Mucosa of descending colon (tissue), 3 donors: Measurements from ENCODE around the gene ATP13A1. TPM values are rescaled to one million over a fixed set of nuclear protein-coding genes. Genes with fewer than 3 reads are reported as not detected.
A peak's percentile ranks its signal among the peaks of the same experiment; 100 is the strongest.

Experiments used
- ATAC-seq: fragments of 200-7000 bp; cut with Tn5 transposase; one replicate; pipeline ENCODE4 v1.9.1; 2020; ENCODE audit warnings: mild to moderate bottlenecking, moderate library complexity
- DNase-seq, 3 donors: peaks; one replicate each; pipeline ENCODE4 v3.0.0-alpha.2; 2020
- H3K36me3 ChIP-seq: fragments of 200-600 bp; one replicate; pipeline ENCODE4 v1.8.0; 2021; ENCODE audit warnings: low read depth, mild to moderate bottlenecking
- H3K4me1 ChIP-seq: fragments of 200-600 bp; one replicate; pipeline ENCODE4 v1.8.0; 2021; ENCODE audit warnings: low read depth, mild to moderate bottlenecking
- H3K4me3 ChIP-seq: fragments of 200-600 bp; one replicate; pipeline ENCODE4 v1.8.0; 2021; ENCODE audit warnings: mild to moderate bottlenecking
- H3K9me3 ChIP-seq: fragments of 200-600 bp; one replicate; pipeline ENCODE4 v1.8.0; 2021; ENCODE audit warnings: mild to moderate bottlenecking
- CTCF ChIP-seq: fragments of 200-600 bp; IDR thresholded peaks from one replicate; pipeline ENCODE4 v1.8.0; 2022; ENCODE audit warnings: antibody characterized with exemption, mild to moderate bottlenecking
- intact Hi-C, 2 donors: fragments of 100-400 bp; cut with DNase I in 1 of 2; cut with micrococcal nuclease in 1 of 2; formaldehyde crosslinking; loops; one replicate each; pipeline versions ENCODE4 v1.11.0 to v1.11.1; 2022; cut with DNase I, micrococcal nuclease
- total RNA-seq, 3 donors: library from RNA; stranded (reverse); fragmentation: NEBNext Ultra II Directional in 2 of 3; extraction: Animal tissue kit (Norgen Biotek cat#: 25700) in 2 of 3; gene quantifications; one replicate each; pipeline versions ENCODE4 v1.2.1 to v1.2.4, GENCODE V29; 2021 to 2023
- donor health status: DM: no; HTN: no; CAD: no; lungs with moderate emphysema.
- donor health status: DM: no; HTN: no; CAD: no.
- donor health status: DM: no; HTN: yes; CAD: no.

Gene ATP13A1
- total RNA-seq, 3 donors from 2014 or later = 56.1 to 71.9 (median 58.1) TPM

GRCh38 chr19:19644054-19644388 lies 19.5 kb downstream of the ATP13A1 start:
- intact Hi-C loops = loop anchor here (5.0 kb wide), 1 partner anchor 112 kb away; no protein-coding TSS in a partner anchor
- H3K36me3 ChIP-seq = no peaks in the 10 kb centered on the region
- no peak for ATAC-seq

GRCh38 chr19:19643158-19644053 lies 20.1 kb downstream of the ATP13A1 start, which contains the start of gene GMIP:
GMIP (minus strand) TSS chr19:19643657; CDS start chr19:19643529, 128 bp downstream.
- peak within 1 kb of the TSS; percentile 65 for H3K4me3 ChIP-seq
- H3K9me3 ChIP-seq = no peaks in the 10 kb centered on the region
- peak; percentile 70 for TF ChIP-seq CTCF
- H3K4me1 ChIP-seq = no peaks in the 10 kb centered on the region
- H3K36me3 ChIP-seq = no peaks in the 10 kb centered on the region
- ATAC-seq (peak; percentile 96), DNase-seq (peak; percentile 94)
- intact Hi-C loops = loop anchor here (5.0 kb wide), 1 partner anchor 111 kb away; no protein-coding TSS in a partner anchor

More at GRCh38 chr19:19644054-19644388, 19.5 kb downstream of the ATP13A1 start:
- Histone ChIP-seq H3K4me1 (no peaks in the 10 kb centered on the region), H3K4me3 (no peak overlapping the region), H3K9me3 (no peaks in the 10 kb centered on the region)
- no peak for TF ChIP-seq CTCF
- DNase-seq = no peak

GRCh38 chr19:19642506-19643157 lies 20.8 kb downstream of the ATP13A1 start:
- intact Hi-C loops = loop anchor here (5.0 kb wide), 1 partner anchor 110 kb away; no protein-coding TSS in a partner anchor
- H3K36me3 ChIP-seq = no peaks in the 10 kb centered on the region
- H3K9me3 ChIP-seq = no peaks in the 10 kb centered on the region
- peak overlapping the region; percentile 65 for H3K4me3 ChIP-seq
- no peak for TF ChIP-seq CTCF
- DNase-seq (no peak), ATAC-seq (peak; percentile 20)
- no peaks in the 10 kb centered on the region for H3K4me1 ChIP-seq

- peak in 2 of 3 donors; percentile 41 to 59 for DNase-seq
- Histone ChIP-seq H3K4me3 (no peak overlapping the region), H3K36me3 (no peaks in the 10 kb centered on the region), H3K9me3 (no peaks in the 10 kb centered on the region), H3K4me1 (no peaks in the 10 kb centered on the region)
- ATAC-seq = no peak
- no peak for TF ChIP-seq CTCF
- intact Hi-C loops = no loop called here
These were observed 25.8 kb downstream of the ATP13A1 start for GRCh38 chr19:19637523-19638251.

GRCh38 chr19:19637186-19637522 lies 26.3 kb downstream of the ATP13A1 start:
- no peaks in the 10 kb centered on the region for H3K36me3 ChIP-seq
- H3K9me3 ChIP-seq = no peaks in the 10 kb centered on the region
- no peak overlapping the region for H3K4me3 ChIP-seq
- intact Hi-C loops = no loop called here
- DNase-seq (no peak), ATAC-seq (no peak)
- TF ChIP-seq CTCF = no peak
- H3K4me1 ChIP-seq = no peaks in the 10 kb centered on the region
